IMR-90 (cell line): ENCODE measurements around the gene DIAPH2. TPM values are rescaled to one million over a fixed set of nuclear protein-coding genes. Genes with fewer than 3 reads are reported as not detected.

ENCODE experiments used
- ATAC-seq: fragments of 200-7000 bp; cut with Tn5 transposase; 2 replicates; pipeline ENCODE4 v1.9.1; 2020; ENCODE audit warnings: low read depth, mild to moderate bottlenecking, moderate library complexity
- BruUV-seq: library from RNA; stranded (reverse); fragments of 400-500 nt; replicated peaks from 2 replicates; lab custom pipeline; 2021; lab: Mats Ljungman, UMichigan
- CTCF ChIA-PET: fragments of 300-600 bp; formaldehyde crosslinking; extraction: SDS; loops from one replicate; lab custom pipeline; 2021; ENCODE audit warnings: antibody characterized with exemption; lab: Yijun Ruan, JAX
- POLR2A ChIA-PET: fragments of 300-600 bp; sonication (Branson Sonifier 250); formaldehyde crosslinking; loops from one replicate; lab custom pipeline; 2022; ENCODE audit warnings: antibody characterized with exemption; ENCODE audit not compliant: unreplicated experiment; lab: Charles Lee
- DNase-seq: peaks from one replicate; pipeline ENCODE4 v3.0.0; 2013
- H2AFZ ChIP-seq: replicated peaks from 2 replicates; pipeline ENCODE3; 2013; ENCODE audit warnings: low read length, mild to moderate bottlenecking; ENCODE audit not compliant: poor library complexity
- H2AK5ac ChIP-seq: 2 replicates; pipeline ENCODE4 v1.6.1; 2013; ENCODE audit warnings: low read depth, low read length, inconsistent platforms
- H2AK9ac ChIP-seq: replicated peaks from 2 replicates; pipeline ENCODE3; 2013; ENCODE audit warnings: mild to moderate bottlenecking, low read depth, low read length, moderate library complexity; ENCODE audit not compliant: poor library complexity
- H2BK120ac ChIP-seq: 2 replicates; pipeline ENCODE4 v1.6.1; 2013; ENCODE audit warnings: low read depth, low read length, inconsistent platforms
- H2BK15ac ChIP-seq: 3 replicates; pipeline ENCODE4 v1.6.1; 2013; ENCODE audit warnings: low read depth, low read length, inconsistent platforms
- H2BK20ac ChIP-seq: 2 replicates; pipeline ENCODE4 v1.6.1; 2013; ENCODE audit warnings: low read depth, mild to moderate bottlenecking, inconsistent platforms, low read length, moderate library complexity
- H2BK5ac ChIP-seq: 2 replicates; pipeline ENCODE4 v1.6.1; 2013; ENCODE audit warnings: mild to moderate bottlenecking, low read depth, low read length, inconsistent platforms; ENCODE audit not compliant: poor library complexity, severe bottlenecking
- H3K14ac ChIP-seq: replicated peaks from 2 replicates; pipeline ENCODE4 v1.6.1; 2013; ENCODE audit warnings: low read depth, low read length, inconsistent platforms
- H3K18ac ChIP-seq: 2 replicates; pipeline ENCODE4 v1.6.1; 2013; ENCODE audit warnings: low read depth, low read length, control low read depth
- H3K23ac ChIP-seq: 2 replicates; pipeline ENCODE4 v1.6.1; 2013; ENCODE audit warnings: low read depth, low read length, inconsistent platforms
- H3K27ac ChIP-seq: 2 replicates; pipeline ENCODE4 v1.5.1; 2013; ENCODE audit warnings: mild to moderate bottlenecking, control low read depth, low read length; ENCODE audit not compliant: insufficient read depth
- H3K27me3 ChIP-seq: 2 replicates; pipeline ENCODE4 v1.6.1; 2013; ENCODE audit warnings: low read length; ENCODE audit not compliant: control insufficient read depth, insufficient read depth
- H3K36me3 ChIP-seq: 2 replicates; pipeline ENCODE4 v1.6.1; 2013; ENCODE audit warnings: low read length, mixed read lengths; ENCODE audit not compliant: control insufficient read depth, insufficient read depth
- H3K4ac ChIP-seq: 2 replicates; pipeline ENCODE4 v1.6.1; 2013; ENCODE audit warnings: low read depth, low read length, inconsistent platforms
- H3K4me1 ChIP-seq: 2 replicates; pipeline ENCODE4 v1.6.1; 2013; ENCODE audit warnings: low read length, mixed read lengths; ENCODE audit not compliant: control insufficient read depth, insufficient read depth
- H3K4me2 ChIP-seq: 2 replicates; pipeline ENCODE4 v1.6.1; 2013; ENCODE audit warnings: low read depth, mild to moderate bottlenecking, control low read depth, low read length, moderate library complexity
- H3K4me3 ChIP-seq: 2 replicates; pipeline ENCODE4 v1.5.1; 2013; ENCODE audit warnings: low read depth, mild to moderate bottlenecking, control low read depth, low read length, moderate library complexity; ENCODE audit not compliant: insufficient read depth
- H3K56ac ChIP-seq: 2 replicates; pipeline ENCODE4 v1.6.1; 2013; ENCODE audit warnings: low read length, inconsistent platforms; ENCODE audit not compliant: insufficient read depth; ENCODE audit errors: extremely low read depth
- H3K79me1 ChIP-seq, 2 experiments: 2 replicates each; pipeline ENCODE4 v1.6.1; 2013; ENCODE audit warnings: low read length in 2 of 2, inconsistent platforms in 1 of 2, low read depth in 1 of 2
- H3K9ac ChIP-seq: 2 replicates; pipeline ENCODE4 v1.6.1; 2013; ENCODE audit warnings: low read depth, low read length, control low read depth
- H3K9me1 ChIP-seq: 2 replicates; pipeline ENCODE4 v1.6.1; 2013; ENCODE audit warnings: low read length, inconsistent platforms; ENCODE audit not compliant: insufficient read depth
- H3K9me3 ChIP-seq: 2 replicates; pipeline ENCODE4 v1.6.1; 2013; ENCODE audit warnings: low read length; ENCODE audit not compliant: control insufficient read depth, insufficient read depth
- H4K20me1 ChIP-seq: 2 replicates; pipeline ENCODE4 v1.6.1; 2013; ENCODE audit warnings: low read length, inconsistent platforms; ENCODE audit not compliant: insufficient read depth
- H4K5ac ChIP-seq: 2 replicates; pipeline ENCODE4 v1.6.1; 2013; ENCODE audit warnings: mild to moderate bottlenecking, low read depth, low read length, control low read depth
- H4K8ac ChIP-seq, 2 experiments: 2 replicates each; pipeline ENCODE4 v1.6.1; 2013; ENCODE audit warnings: low read depth in 2 of 2, low read length in 2 of 2, control low read depth in 1 of 2, inconsistent platforms in 1 of 2
- H4K91ac ChIP-seq: 2 replicates; pipeline ENCODE4 v1.6.1; 2013; ENCODE audit warnings: low read depth, low read length, inconsistent platforms; ENCODE audit not compliant: insufficient read depth
- BHLHE40 ChIP-seq: fragments of 150-350 bp; IDR thresholded peaks from 2 replicates; pipeline ENCODE4 v1.6.1; 2016; ENCODE audit warnings: mild to moderate bottlenecking, low read depth, low read length
- CEBPB ChIP-seq: IDR thresholded peaks from 2 replicates; pipeline ENCODE4 v1.6.1; 2012; ENCODE audit warnings: low read depth, low read length, improper control_type of control experiment
- CHD1 ChIP-seq: IDR thresholded peaks from 2 replicates; pipeline ENCODE4 v1.6.1; 2012; ENCODE audit warnings: low read depth, low read length, improper control_type of control experiment
- FOS ChIP-seq: fragments of 150-350 bp; IDR thresholded peaks from 2 replicates; pipeline ENCODE4 v1.6.1; 2016; ENCODE audit warnings: low read depth, low read length
- MAFK ChIP-seq: IDR thresholded peaks from 2 replicates; pipeline ENCODE4 v1.6.1; 2012; ENCODE audit warnings: low read depth, low read length, improper control_type of control experiment
- MAZ ChIP-seq: IDR thresholded peaks from 2 replicates; pipeline ENCODE4 v1.6.1; 2012; ENCODE audit warnings: low read depth, mild to moderate bottlenecking, low read length, improper control_type of control experiment, moderate library complexity, borderline replicate concordance
- MXI1 ChIP-seq: IDR thresholded peaks from 2 replicates; pipeline ENCODE4 v1.6.1; 2012; ENCODE audit warnings: low read depth, mild to moderate bottlenecking, low read length, moderate library complexity, borderline replicate concordance
- NFE2L2 ChIP-seq: fragments of 150-350 bp; IDR thresholded peaks from 2 replicates; pipeline ENCODE4 v1.6.1; 2016; ENCODE audit warnings: low read depth, mild to moderate bottlenecking, low read length
- POLR2A ChIP-seq: IDR thresholded peaks from 2 replicates; pipeline ENCODE4 v1.6.1; 2012; ENCODE audit warnings: mild to moderate bottlenecking, low read depth, low read length
- RAD21 ChIP-seq: IDR thresholded peaks from 2 replicates; pipeline ENCODE4 v1.6.1; 2012; ENCODE audit warnings: low read length, improper control_type of control experiment
- RCOR1 ChIP-seq: IDR thresholded peaks from 2 replicates; pipeline ENCODE4 v1.6.1; 2012; ENCODE audit warnings: mild to moderate bottlenecking, low read length, improper control_type of control experiment; ENCODE audit not compliant: insufficient replicate concordance
- RFX5 ChIP-seq: IDR thresholded peaks from 2 replicates; pipeline ENCODE4 v1.8.0; 2012; ENCODE audit warnings: low read depth, mild to moderate bottlenecking, low read length, moderate library complexity
- SMC3 ChIP-seq: fragments of 150-350 bp; IDR thresholded peaks from 2 replicates; pipeline ENCODE4 v1.6.1; 2016; ENCODE audit warnings: low read depth, mild to moderate bottlenecking, antibody characterized with exemption, low read length, moderate library complexity
- dilution Hi-C: fragments of 300-500 bp; cut with HindIII; formaldehyde crosslinking; loops from one replicate; pipeline ENCODE4 v1.14.3; 2018; ENCODE audit warnings: low sequenced_read_pairs; ENCODE audit not compliant: unreplicated experiment
- in situ Hi-C: fragments of 300-500 bp; cut with MboI; formaldehyde crosslinking; loops from 3 replicates; pipeline ENCODE4 v1.14.3; 2019; ENCODE audit warnings: low sequenced_read_pairs, inconsistent platforms, mixed read lengths
- intact Hi-C: fragments of 100-400 bp; cut with micrococcal nuclease; formaldehyde crosslinking; loops from 2 replicates; pipeline ENCODE4 v1.10.0; 2022
- polyA plus RNA-seq, 3 experiments: library from polyadenylated mRNA; depleted of rRNA; stranded (reverse); fragments of >200 nt; gene quantifications; 2 replicates each; pipeline ENCODE4 v1.2.3, GENCODE V29; 2012; ENCODE audit warnings: low replicate concordance in 1 of 3
- total RNA-seq: library from RNA; depleted of rRNA; stranded (reverse); fragments of >200 nt; gene quantifications from 2 replicates; pipeline ENCODE4 v1.2.3, GENCODE V29; 2012
- TF ChIP-seq, protein P1 (sequence below): conservative IDR thresholded peaks from 2 replicates; pipeline ENCODE4 v1.5.1; 2012; ENCODE audit warnings: mild to moderate bottlenecking, low read depth, low read length, improper control_type of control experiment
- TF ChIP-seq, protein P2 (sequence below): fragments of 150-350 bp; IDR thresholded peaks from 2 replicates; pipeline ENCODE4 v1.6.1; 2016; ENCODE audit warnings: low read depth, mild to moderate bottlenecking, low read length, moderate library complexity, borderline replicate concordance
- TF ChIP-seq, protein P3 (sequence below): fragments of 150-350 bp; IDR thresholded peaks from 2 replicates; pipeline ENCODE4 v1.6.1; 2017; ENCODE audit warnings: mild to moderate bottlenecking, antibody characterized with exemption, low read length, low read depth

DIAPH2 gene
- total and polyA plus RNA-seq, 2 of the 4 experiments (the other 2 are of a cell fraction): 3.6 to 19.9 TPM

DNA sequence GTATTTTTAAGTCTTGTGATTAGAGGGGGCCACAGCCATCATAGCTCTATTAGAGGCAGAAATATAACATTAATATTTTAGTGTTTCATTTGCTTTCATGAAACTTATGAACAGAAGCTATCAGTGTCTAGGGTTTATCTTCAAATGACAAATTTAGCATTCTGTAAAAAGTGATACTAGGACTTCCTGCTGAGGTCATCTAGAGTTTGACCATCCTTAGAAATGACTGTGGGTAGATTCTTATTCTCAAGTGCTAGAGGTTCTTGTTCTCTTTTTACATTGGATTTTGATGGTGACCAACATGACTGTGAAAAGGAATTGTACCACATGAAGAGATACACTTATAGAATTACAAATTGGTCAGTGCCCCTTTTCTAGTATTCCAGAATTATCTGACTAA, 767.6 kb downstream of the DIAPH2 start:
- no peak overlapping the region for H3K9ac ChIP-seq
- H3K56ac ChIP-seq: no peak overlapping the region
- intact Hi-C loops (no loop called here), in situ Hi-C loops (no loop called here), dilution Hi-C loops (no loop called here)
- peaks cover 1% of the 10 kb centered on the region; the same call in 1 of the 2 replicates for H3K27me3 ChIP-seq
- no peak overlapping the region for H4K5ac ChIP-seq
- no peaks in the 10 kb centered on the region for H3K79me1 ChIP-seq
- no peaks in the 10 kb centered on the region for H3K9me1 ChIP-seq
- no peak overlapping the region for H3K14ac ChIP-seq
- H3K18ac ChIP-seq: no peak overlapping the region
- no peak overlapping the region for H3K4ac ChIP-seq
- no peak overlapping the region for H2AK5ac ChIP-seq
- H2BK15ac ChIP-seq: no peak overlapping the region
- H3K4me1 ChIP-seq: no peaks in the 10 kb centered on the region
- H3K36me3 ChIP-seq: no peaks in the 10 kb centered on the region
- H2BK120ac ChIP-seq: no peak overlapping the region
- ATAC-seq: no peak
- H3K4me2 ChIP-seq: no peak overlapping the region
- no peak overlapping the region for H2BK5ac ChIP-seq
- no peak overlapping the region for H3K27ac ChIP-seq
- H3K23ac ChIP-seq: no peak overlapping the region
- H4K91ac ChIP-seq: no peak overlapping the region
- H2BK20ac ChIP-seq: no peak overlapping the region
- BruUV-seq: no TSS peak
- TF ChIP-seq RFX5: no peak
- TF ChIP-seq, protein P1, sequence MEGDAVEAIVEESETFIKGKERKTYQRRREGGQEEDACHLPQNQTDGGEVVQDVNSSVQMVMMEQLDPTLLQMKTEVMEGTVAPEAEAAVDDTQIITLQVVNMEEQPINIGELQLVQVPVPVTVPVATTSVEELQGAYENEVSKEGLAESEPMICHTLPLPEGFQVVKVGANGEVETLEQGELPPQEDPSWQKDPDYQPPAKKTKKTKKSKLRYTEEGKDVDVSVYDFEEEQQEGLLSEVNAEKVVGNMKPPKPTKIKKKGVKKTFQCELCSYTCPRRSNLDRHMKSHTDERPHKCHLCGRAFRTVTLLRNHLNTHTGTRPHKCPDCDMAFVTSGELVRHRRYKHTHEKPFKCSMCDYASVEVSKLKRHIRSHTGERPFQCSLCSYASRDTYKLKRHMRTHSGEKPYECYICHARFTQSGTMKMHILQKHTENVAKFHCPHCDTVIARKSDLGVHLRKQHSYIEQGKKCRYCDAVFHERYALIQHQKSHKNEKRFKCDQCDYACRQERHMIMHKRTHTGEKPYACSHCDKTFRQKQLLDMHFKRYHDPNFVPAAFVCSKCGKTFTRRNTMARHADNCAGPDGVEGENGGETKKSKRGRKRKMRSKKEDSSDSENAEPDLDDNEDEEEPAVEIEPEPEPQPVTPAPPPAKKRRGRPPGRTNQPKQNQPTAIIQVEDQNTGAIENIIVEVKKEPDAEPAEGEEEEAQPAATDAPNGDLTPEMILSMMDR: no peak
- TF ChIP-seq, protein P2, sequence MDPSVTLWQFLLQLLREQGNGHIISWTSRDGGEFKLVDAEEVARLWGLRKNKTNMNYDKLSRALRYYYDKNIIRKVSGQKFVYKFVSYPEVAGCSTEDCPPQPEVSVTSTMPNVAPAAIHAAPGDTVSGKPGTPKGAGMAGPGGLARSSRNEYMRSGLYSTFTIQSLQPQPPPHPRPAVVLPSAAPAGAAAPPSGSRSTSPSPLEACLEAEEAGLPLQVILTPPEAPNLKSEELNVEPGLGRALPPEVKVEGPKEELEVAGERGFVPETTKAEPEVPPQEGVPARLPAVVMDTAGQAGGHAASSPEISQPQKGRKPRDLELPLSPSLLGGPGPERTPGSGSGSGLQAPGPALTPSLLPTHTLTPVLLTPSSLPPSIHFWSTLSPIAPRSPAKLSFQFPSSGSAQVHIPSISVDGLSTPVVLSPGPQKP: no peak
- TF ChIP-seq BHLHE40: no peak
- TF ChIP-seq, protein P3, sequence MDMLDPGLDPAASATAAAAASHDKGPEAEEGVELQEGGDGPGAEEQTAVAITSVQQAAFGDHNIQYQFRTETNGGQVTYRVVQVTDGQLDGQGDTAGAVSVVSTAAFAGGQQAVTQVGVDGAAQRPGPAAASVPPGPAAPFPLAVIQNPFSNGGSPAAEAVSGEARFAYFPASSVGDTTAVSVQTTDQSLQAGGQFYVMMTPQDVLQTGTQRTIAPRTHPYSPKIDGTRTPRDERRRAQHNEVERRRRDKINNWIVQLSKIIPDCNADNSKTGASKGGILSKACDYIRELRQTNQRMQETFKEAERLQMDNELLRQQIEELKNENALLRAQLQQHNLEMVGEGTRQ: no peak
- no peak for TF ChIP-seq RCOR1
- no peak for TF ChIP-seq MXI1
- TF ChIP-seq CHD1: no peak
- TF ChIP-seq CEBPB: no peak
- no peak for TF ChIP-seq MAZ
- no peak for TF ChIP-seq MAFK
- no peak for TF ChIP-seq SMC3
- no peak for TF ChIP-seq FOS
- no peak for TF ChIP-seq POLR2A
- TF ChIP-seq NFE2L2: no peak
- TF ChIP-seq RAD21: no peak
- ChIA-PET POLR2A (no interaction called here), CTCF (no interaction called here)
- no peak overlapping the region for H3K4me3 ChIP-seq
- H4K20me1 ChIP-seq: no peaks in the 10 kb centered on the region
- DNase-seq: no peak
- H2AFZ ChIP-seq: no peak overlapping the region
- no peak overlapping the region for H4K8ac ChIP-seq
- no peak overlapping the region for H2AK9ac ChIP-seq
- no peaks in the 10 kb centered on the region for H3K9me3 ChIP-seq
